Measurements from ENCODE around the gene SUSD1.

Gene SUSD1

DNA sequence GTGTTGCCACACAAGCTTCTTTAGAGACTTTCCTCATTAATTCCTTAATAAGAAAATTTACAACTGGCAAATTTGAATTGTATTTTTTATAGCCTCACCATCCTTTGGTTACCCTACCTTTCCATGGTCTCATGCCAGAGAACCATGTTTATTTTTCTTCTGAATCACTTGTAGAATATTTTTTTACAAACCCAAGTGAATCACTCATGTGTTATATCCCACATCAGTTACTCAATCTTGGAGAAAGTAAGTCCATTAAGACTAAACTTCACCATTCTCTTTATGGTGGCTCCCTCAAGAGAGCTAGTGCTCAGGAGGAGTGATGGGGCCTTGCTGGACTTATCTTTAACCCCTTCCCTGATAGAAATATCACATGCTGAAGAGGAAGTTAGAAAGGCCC, 128.9 kb downstream of the SUSD1 start:
- DNase-seq (no peak), ATAC-seq (ENCODE audit: insufficient read depth, low read depth) (no peak)
- H3K4me2 ChIP-seq (ENCODE audit: insufficient read depth, low read length), result no peak overlapping the region
- no peak overlapping the region for H2AFZ ChIP-seq (ENCODE audit: low read depth, low read length)
- no peaks in the 10 kb centered on the region for H3K27me3 ChIP-seq (ENCODE audit: insufficient read depth, low read length, poor library complexity)
- no peak overlapping the region for H3K4me3 ChIP-seq (ENCODE audit: low read depth in 1 of 2, low read length in 2 of 2)
- H3K4me1 ChIP-seq (ENCODE audit: insufficient read depth, low read length), result no peaks in the 10 kb centered on the region
- H3K9me3 ChIP-seq (ENCODE audit: insufficient read depth, low read length, severe bottlenecking), result no peaks in the 10 kb centered on the region
- no peak overlapping the region for H3K27ac ChIP-seq (ENCODE audit: low read length)
- no peaks in the 10 kb centered on the region for H4K20me1 ChIP-seq (ENCODE audit: insufficient read depth, low read length)
- no peaks in the 10 kb centered on the region for H3K36me3 ChIP-seq (ENCODE audit: insufficient read depth, low read length)
- H3K9ac ChIP-seq (ENCODE audit: low read depth, low read length), result no peak overlapping the region
- H3K79me2 ChIP-seq (ENCODE audit: insufficient read depth, low read length), result no peaks in the 10 kb centered on the region
- TF ChIP-seq, protein P1, sequence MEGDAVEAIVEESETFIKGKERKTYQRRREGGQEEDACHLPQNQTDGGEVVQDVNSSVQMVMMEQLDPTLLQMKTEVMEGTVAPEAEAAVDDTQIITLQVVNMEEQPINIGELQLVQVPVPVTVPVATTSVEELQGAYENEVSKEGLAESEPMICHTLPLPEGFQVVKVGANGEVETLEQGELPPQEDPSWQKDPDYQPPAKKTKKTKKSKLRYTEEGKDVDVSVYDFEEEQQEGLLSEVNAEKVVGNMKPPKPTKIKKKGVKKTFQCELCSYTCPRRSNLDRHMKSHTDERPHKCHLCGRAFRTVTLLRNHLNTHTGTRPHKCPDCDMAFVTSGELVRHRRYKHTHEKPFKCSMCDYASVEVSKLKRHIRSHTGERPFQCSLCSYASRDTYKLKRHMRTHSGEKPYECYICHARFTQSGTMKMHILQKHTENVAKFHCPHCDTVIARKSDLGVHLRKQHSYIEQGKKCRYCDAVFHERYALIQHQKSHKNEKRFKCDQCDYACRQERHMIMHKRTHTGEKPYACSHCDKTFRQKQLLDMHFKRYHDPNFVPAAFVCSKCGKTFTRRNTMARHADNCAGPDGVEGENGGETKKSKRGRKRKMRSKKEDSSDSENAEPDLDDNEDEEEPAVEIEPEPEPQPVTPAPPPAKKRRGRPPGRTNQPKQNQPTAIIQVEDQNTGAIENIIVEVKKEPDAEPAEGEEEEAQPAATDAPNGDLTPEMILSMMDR (IDR thresholded peaks at IDR 0.05; ENCODE audit: borderline replicate concordance, extremely low read depth, low read length, poor library complexity, severe bottlenecking), result no peak
- no peak for TF ChIP-seq EZH2 (IDR thresholded peaks at IDR 0.05; ENCODE audit: borderline replicate concordance, low read depth, low read length, severe bottlenecking)

DNA sequence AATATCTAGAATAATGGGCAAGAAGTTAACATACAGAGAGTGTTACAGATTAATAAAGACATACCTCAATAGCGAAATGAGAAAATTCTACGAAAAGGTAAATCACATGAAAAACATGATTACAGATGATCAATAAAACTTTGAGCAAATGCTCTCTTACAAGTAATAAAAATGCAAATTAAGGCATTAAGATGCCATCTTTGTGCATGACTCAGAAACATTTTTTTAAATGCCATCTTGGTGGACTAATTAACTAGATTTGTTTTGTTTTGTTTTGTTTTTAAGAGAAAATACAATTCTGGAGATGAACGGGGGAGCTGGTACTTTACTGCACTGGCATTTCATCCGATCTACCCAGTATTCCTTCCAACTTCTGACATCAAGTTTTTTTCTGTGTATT, 130.2 kb downstream of the SUSD1 start:
- Histone ChIP-seq H2AFZ (ENCODE audit: low read depth, low read length) (no peak overlapping the region), H3K27ac (ENCODE audit: low read length) (no peak overlapping the region), H3K36me3 (ENCODE audit: insufficient read depth, low read length) (no peaks in the 10 kb centered on the region), H4K20me1 (ENCODE audit: insufficient read depth, low read length) (no peaks in the 10 kb centered on the region), H3K4me2 (ENCODE audit: insufficient read depth, low read length) (no peak overlapping the region), H3K27me3 (ENCODE audit: insufficient read depth, low read length, poor library complexity) (no peaks in the 10 kb centered on the region), H3K4me1 (ENCODE audit: insufficient read depth, low read length) (no peaks in the 10 kb centered on the region), H3K9me3 (ENCODE audit: insufficient read depth, low read length, severe bottlenecking) (no peaks in the 10 kb centered on the region), H3K9ac (ENCODE audit: low read depth, low read length) (no peak overlapping the region), H3K4me3 (ENCODE audit: low read depth in 1 of 2, low read length in 2 of 2) (no peak overlapping the region), H3K79me2 (ENCODE audit: insufficient read depth, low read length) (no peaks in the 10 kb centered on the region)
- no peak for DNase-seq
- no peak for ATAC-seq (ENCODE audit: insufficient read depth, low read depth)
- no peak for TF ChIP-seq EZH2 (IDR thresholded peaks at IDR 0.05; ENCODE audit: borderline replicate concordance, low read depth, low read length, severe bottlenecking)
- TF ChIP-seq, protein P1 (IDR thresholded peaks at IDR 0.05; ENCODE audit: borderline replicate concordance, extremely low read depth, low read length, poor library complexity, severe bottlenecking), result no peak

DNA sequence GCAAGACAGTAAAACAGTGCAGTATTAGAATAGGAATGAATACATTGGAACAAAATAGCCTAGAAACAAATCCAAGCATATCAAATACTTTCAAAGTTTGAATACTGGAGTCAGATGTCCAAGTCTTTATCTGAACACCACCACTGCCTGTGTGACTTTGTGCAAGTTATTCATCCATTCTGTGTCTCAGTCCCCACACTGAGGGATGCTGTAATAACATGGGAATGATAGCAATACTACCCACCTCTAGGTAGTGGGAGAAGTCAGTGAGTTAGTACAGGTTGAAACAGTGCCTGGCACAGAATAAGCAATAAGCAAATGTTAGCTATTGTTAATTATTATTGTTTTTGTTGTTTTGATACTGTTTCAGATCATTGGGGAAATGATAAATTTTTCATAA, 130.9 kb downstream of the SUSD1 start:
- H3K79me2 ChIP-seq (ENCODE audit: insufficient read depth, low read length), result no peaks in the 10 kb centered on the region
- DNase-seq (no peak), ATAC-seq (ENCODE audit: insufficient read depth, low read depth) (no peak)
- H3K27me3 ChIP-seq (ENCODE audit: insufficient read depth, low read length, poor library complexity), result no peaks in the 10 kb centered on the region
- no peaks in the 10 kb centered on the region for H3K36me3 ChIP-seq (ENCODE audit: insufficient read depth, low read length)
- no peaks in the 10 kb centered on the region for H3K4me1 ChIP-seq (ENCODE audit: insufficient read depth, low read length)
- no peak overlapping the region for H3K4me3 ChIP-seq (ENCODE audit: low read depth in 1 of 2, low read length in 2 of 2)
- H3K27ac ChIP-seq (ENCODE audit: low read length), result no peak overlapping the region
- no peak overlapping the region for H3K9ac ChIP-seq (ENCODE audit: low read depth, low read length)
- H2AFZ ChIP-seq (ENCODE audit: low read depth, low read length), result no peak overlapping the region
- H3K4me2 ChIP-seq (ENCODE audit: insufficient read depth, low read length), result no peak overlapping the region
- peaks cover 3% of the 10 kb centered on the region; the same call in 1 of the 2 replicates for H4K20me1 ChIP-seq (ENCODE audit: insufficient read depth, low read length)
- TF ChIP-seq, protein P1 (IDR thresholded peaks at IDR 0.05; ENCODE audit: borderline replicate concordance, extremely low read depth, low read length, poor library complexity, severe bottlenecking), result no peak
- TF ChIP-seq EZH2 (IDR thresholded peaks at IDR 0.05; ENCODE audit: borderline replicate concordance, low read depth, low read length, severe bottlenecking), result no peak
- no peaks in the 10 kb centered on the region for H3K9me3 ChIP-seq (ENCODE audit: insufficient read depth, low read length, severe bottlenecking)

DNA sequence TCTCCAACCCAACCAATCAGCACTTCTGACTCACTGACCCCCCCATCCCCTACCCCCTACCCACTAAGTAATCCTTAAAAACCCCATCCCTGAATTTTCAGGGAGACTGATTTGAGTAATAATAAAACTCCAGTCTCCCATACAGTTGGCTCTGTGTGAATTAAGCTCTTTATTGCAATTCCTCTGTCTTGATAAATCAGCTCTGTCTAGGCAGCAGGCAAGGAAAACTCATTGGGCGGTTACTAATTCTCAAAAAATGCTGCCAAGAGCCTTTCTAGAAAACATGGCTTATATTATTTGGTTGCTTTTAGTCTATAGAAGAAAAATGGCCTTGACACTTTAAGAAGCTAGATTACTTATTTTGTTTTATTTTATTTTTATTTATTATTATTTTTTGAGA, 131.7 kb downstream of the SUSD1 start:
- no peak overlapping the region for H3K9ac ChIP-seq (ENCODE audit: low read depth, low read length)
- no peak for TF ChIP-seq EZH2 (IDR thresholded peaks at IDR 0.05; ENCODE audit: borderline replicate concordance, low read depth, low read length, severe bottlenecking)
- TF ChIP-seq, protein P1 (IDR thresholded peaks at IDR 0.05; ENCODE audit: borderline replicate concordance, extremely low read depth, low read length, poor library complexity, severe bottlenecking), result no peak

More for the DNA sequence above, 131.7 kb downstream of the SUSD1 start:
- no peak overlapping the region for H2AFZ ChIP-seq (ENCODE audit: low read depth, low read length)
- H3K9me3 ChIP-seq (ENCODE audit: insufficient read depth, low read length, severe bottlenecking), result no peaks in the 10 kb centered on the region
- H3K27me3 ChIP-seq (ENCODE audit: insufficient read depth, low read length, poor library complexity), result no peaks in the 10 kb centered on the region
- no peaks in the 10 kb centered on the region for H3K36me3 ChIP-seq (ENCODE audit: insufficient read depth, low read length)
- peaks cover 6% of the 10 kb centered on the region for H3K4me1 ChIP-seq (ENCODE audit: insufficient read depth, low read length)
- ATAC-seq (ENCODE audit: insufficient read depth, low read depth) (no peak), DNase-seq (no peak)
- no peak overlapping the region for H3K4me2 ChIP-seq (ENCODE audit: insufficient read depth, low read length)
- H3K4me3 ChIP-seq (ENCODE audit: low read depth in 1 of 2, low read length in 2 of 2), result no peak overlapping the region
- H4K20me1 ChIP-seq (ENCODE audit: insufficient read depth, low read length), result peaks cover 3% of the 10 kb centered on the region; the same call in 1 of the 2 replicates
- no peaks in the 10 kb centered on the region for H3K79me2 ChIP-seq (ENCODE audit: insufficient read depth, low read length)
- H3K27ac ChIP-seq (ENCODE audit: low read length), result no peak overlapping the region

Measured in DND-41 (cell line).